SJSA1 (cell line): ENCODE data around the gene ADAMTS10. TPM values are rescaled to one million over a fixed set of nuclear protein-coding genes. Genes with fewer than 3 reads are reported as not detected.

ENCODE experiments used
- DNase-seq, 2 experiments: peaks; one replicate each; pipeline ENCODE4 v3.0.0-alpha.2; 2015 to 2020; ENCODE audit warnings: low spot score in 2 of 2, low read depth in 1 of 2
- H3K27ac ChIP-seq: fragments of 250-450 bp; sonication (Bioruptor Pico); 2 replicates; pipeline ENCODE4 v1.5.1; 2020; ENCODE audit warnings: mild to moderate bottlenecking, moderate library complexity
- H3K27me3 ChIP-seq: fragments of 250-450 bp; sonication (Bioruptor Pico); replicated peaks from 2 replicates; pipeline ENCODE4 v1.5.1; 2020; ENCODE audit warnings: mild to moderate bottlenecking, moderate library complexity
- H3K36me3 ChIP-seq: fragments of 250-450 bp; sonication (Bioruptor Pico); 2 replicates; pipeline ENCODE4 v1.5.1; 2020; ENCODE audit warnings: mild to moderate bottlenecking
- H3K4me1 ChIP-seq: fragments of 250-450 bp; sonication (Bioruptor Pico); replicated peaks from 2 replicates; pipeline ENCODE4 v1.6.1; 2021; ENCODE audit warnings: mild to moderate bottlenecking
- H3K4me3 ChIP-seq: fragments of 250-450 bp; sonication (Bioruptor Pico); 2 replicates; pipeline ENCODE4 v1.5.1; 2020; ENCODE audit warnings: mild to moderate bottlenecking
- H3K9me3 ChIP-seq: fragments of 250-450 bp; sonication (Bioruptor Pico); replicated peaks from 2 replicates; pipeline ENCODE4 v1.5.1; 2020; ENCODE audit warnings: mild to moderate bottlenecking
- total RNA-seq: library from RNA; depleted of rRNA; stranded (reverse); fragments of >200 nt; shearing (Covaris generic); gene quantifications from 2 replicates; pipeline ENCODE4 v1.2.3, GENCODE V29; 2014; rRNA removed

The ADAMTS10 gene
- total RNA-seq = 6.0 and 6.3 TPM in 2 replicates

- Histone ChIP-seq H3K27ac (peak within 1 kb of the TSS; percentile 64), H3K4me1 (peaks cover 38% of the 10 kb centered on the region), H3K4me3 (peak within 1 kb of the TSS; percentile 60), H3K9me3 (no peaks in the 10 kb centered on the region), H3K27me3 (no peaks in the 10 kb centered on the region), H3K36me3 (peaks cover 9% of the 10 kb centered on the region)
- peak in 1 of 2 experiments; percentile 53 for DNase-seq
Measured at GRCh38 chr19:8610041-8610935, at the start of gene ADAMTS10. TSS of gene ADAMTS10 (minus strand) at chr19:8610715. CDS start at chr19:8605710, 5,005 bp downstream.

DNA sequence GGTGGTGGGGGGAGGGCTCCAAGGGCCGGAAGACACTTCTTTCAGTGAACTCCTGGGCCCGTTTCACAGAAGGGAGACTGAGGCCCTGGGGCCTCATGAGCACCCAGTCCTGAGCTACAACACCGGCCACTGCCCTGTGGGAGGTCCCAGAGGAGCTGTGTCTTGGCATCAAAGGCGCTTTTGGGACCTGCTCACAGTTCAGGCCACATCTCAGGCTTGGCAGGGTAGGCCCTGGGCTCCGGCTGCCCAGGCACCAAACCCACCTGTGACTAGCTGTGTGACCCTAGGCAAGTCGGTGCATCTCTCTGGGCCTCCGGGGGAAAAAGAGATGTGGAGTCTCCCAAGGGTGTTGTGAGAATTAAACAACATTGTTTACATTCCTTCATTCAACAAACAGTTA is 49.4 kb upstream of the ADAMTS10 start:
- H3K4me3 ChIP-seq = no peak overlapping the region
- DNase-seq = no peak
- no peaks in the 10 kb centered on the region for H3K9me3 ChIP-seq
- no peaks in the 10 kb centered on the region for H3K4me1 ChIP-seq
- 0 out of 2 replicates have a peak, but pooled peaks cover 2% of the 10 kb centered on the region for H3K27me3 ChIP-seq
- H3K27ac ChIP-seq = no peak overlapping the region
- no peaks in the 10 kb centered on the region for H3K36me3 ChIP-seq

DNA sequence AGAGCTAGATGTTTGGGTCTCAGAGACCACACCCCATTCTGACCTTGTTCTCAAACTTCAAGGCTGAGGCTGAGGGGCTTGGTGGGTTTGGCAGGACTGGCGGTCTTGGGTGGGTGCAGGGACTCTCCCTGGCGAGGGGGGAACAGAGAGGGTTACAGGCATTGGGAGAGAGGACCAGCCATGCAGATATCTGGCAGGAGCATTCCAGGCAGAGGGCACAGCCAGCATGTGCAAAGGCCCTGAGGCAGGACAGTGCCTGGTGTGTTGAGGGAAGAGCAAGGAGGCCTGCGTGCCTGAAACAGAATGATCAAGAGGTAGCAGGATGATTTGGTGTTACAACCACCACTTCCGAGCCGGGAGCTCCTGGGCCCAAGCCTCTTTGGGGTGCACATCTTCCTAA is 47.4 kb upstream of the ADAMTS10 start:
- H3K36me3 ChIP-seq = no peaks in the 10 kb centered on the region
- 0 out of 2 replicates have a peak, but pooled peaks cover 2% of the 10 kb centered on the region for H3K27me3 ChIP-seq
- DNase-seq = no peak
- no peak overlapping the region for H3K27ac ChIP-seq
- H3K4me1 ChIP-seq = 0 out of 2 replicates have a peak, but pooled peaks cover 3% of the 10 kb centered on the region
- H3K9me3 ChIP-seq = no peaks in the 10 kb centered on the region
- H3K4me3 ChIP-seq = no peak overlapping the region

DNA sequence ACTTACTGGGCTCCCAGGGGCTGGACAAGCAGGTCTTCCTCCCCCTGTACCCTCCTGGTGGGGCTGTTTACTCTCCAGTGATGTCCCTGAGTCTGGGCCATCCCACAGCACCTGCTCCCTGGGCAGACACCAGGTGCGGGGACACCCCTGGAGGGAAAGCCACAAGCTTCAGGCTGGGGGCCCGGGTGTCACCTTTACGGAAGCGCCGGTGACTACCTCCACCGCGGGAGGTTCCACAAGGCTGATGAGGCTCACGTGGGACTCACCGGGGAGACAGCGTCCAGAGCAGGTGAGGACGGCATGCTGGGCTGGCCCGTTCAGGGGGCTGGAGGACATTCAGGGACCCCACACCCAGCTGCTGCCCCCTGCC is 44.8 kb upstream of the ADAMTS10 start:
- no peaks in the 10 kb centered on the region for H3K9me3 ChIP-seq
- H3K36me3 ChIP-seq = no peaks in the 10 kb centered on the region
- H3K4me3 ChIP-seq = no peak overlapping the region
- 0 out of 2 replicates have a peak, but pooled peaks cover 2% of the 10 kb centered on the region for H3K27me3 ChIP-seq
- DNase-seq = no peak
- H3K27ac ChIP-seq = no peak overlapping the region
- H3K4me1 ChIP-seq = peaks cover 4% of the 10 kb centered on the region; the same call in 1 of the 2 replicates

- DNase-seq = peak in 1 of 2 experiments; percentile 46
- Histone ChIP-seq H3K36me3 (no peaks in the 10 kb centered on the region), H3K4me1 (peaks cover 7% of the 10 kb centered on the region; the same call in 1 of the 2 replicates), H3K27me3 (0 out of 2 replicates have a peak, but pooled peaks cover 2% of the 10 kb centered on the region), H3K9me3 (no peaks in the 10 kb centered on the region), H3K27ac (no peak overlapping the region), H3K4me3 (no peak overlapping the region)
Measured at GRCh38 chr19:8654591-8655339, 44.2 kb upstream of the ADAMTS10 start.

DNA sequence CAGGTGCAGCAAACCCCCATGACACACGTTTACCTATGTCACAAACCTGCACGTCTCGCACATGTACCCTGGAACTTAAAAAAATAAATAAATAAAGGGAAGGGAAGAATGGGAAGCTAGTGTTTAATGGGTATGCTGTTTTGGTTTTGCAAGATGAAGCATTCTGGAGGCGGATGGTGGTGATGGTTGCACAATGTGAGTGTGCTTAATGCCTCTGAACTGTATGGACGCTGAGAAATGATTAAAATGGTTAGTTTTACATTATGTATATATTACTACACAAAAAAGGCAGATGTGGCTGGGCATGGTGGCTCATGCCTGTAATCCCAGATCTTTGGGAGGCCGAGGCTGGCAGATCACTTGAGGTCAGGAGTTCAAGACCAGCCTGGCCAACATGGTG is 37.7 kb upstream of the ADAMTS10 start:
- Histone ChIP-seq H3K27ac (no peak overlapping the region), H3K4me1 (peaks cover 4% of the 10 kb centered on the region; the same call in 1 of the 2 replicates), H3K4me3 (no peak overlapping the region), H3K27me3 (no peaks in the 10 kb centered on the region), H3K9me3 (no peaks in the 10 kb centered on the region), H3K36me3 (no peaks in the 10 kb centered on the region)
- DNase-seq = no peak

DNA sequence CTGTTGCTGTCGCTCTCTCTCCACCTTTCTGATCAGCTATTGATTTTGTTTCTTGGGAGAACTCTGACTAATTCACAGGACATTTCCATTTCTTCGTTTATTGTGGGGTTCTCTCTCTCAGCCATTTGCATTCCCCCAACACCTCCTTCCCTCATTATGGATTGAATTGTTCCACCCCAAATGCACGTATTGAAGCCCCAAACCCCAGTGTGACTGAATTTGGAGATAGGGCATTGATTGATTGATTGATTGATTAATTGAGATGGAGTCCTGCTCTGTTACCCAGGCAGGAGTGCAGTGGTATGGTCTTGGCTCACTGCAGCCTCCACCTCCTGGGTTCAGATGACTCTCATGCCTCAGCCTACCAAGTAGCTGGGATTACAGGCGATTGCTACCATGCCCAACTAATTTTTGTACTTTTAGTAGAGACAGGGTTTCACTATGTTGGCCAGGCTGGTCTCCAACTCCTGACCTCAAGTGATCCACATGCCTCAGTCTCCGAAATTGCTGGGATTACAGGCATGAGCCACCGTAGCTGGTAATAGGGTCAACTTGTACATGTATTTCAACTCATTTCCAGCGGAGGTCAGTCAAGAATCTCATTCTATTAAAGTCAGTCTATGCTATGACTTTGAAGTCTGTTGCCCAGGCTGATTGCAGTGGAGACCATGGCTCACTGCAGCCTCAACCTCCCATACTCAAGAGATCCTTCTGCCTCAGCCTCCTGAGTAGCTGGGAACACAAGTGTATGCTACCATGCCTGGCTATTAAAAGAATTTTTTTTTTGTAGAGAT is 33.5 kb upstream of the ADAMTS10 start:
- Histone ChIP-seq H3K27me3 (no peaks in the 10 kb centered on the region), H3K36me3 (no peaks in the 10 kb centered on the region), H3K9me3 (0 out of 2 replicates have a peak, but pooled peaks cover 3% of the 10 kb centered on the region), H3K27ac (no peak overlapping the region), H3K4me1 (peaks cover 28% of the 10 kb centered on the region), H3K4me3 (no peak overlapping the region)
- DNase-seq = no peak

DNA sequence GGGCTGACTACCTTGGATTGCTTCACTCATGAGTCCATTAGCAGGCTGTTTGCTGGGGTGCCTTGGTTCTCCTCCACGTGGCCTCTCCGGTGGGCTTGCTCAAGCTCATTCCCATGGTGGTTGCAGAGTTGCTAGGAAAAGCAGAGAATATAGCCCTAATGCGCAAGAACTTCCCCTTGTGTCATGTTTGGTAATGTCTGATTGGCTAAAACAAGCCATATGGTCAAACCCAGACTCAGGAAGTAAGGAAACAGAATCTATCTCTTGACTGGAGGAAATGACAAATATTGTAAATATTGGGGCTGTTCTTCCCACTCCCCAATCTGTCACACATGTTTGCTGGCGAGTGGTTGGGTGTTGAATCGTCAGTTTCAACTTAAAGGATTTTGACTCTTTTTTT is 32.0 kb upstream of the ADAMTS10 start:
- H3K4me1 ChIP-seq = peaks cover 43% of the 10 kb centered on the region
- H3K4me3 ChIP-seq = no peak overlapping the region
- no peak for DNase-seq
- no peak overlapping the region for H3K27ac ChIP-seq
- H3K9me3 ChIP-seq = 0 out of 2 replicates have a peak, but pooled peaks cover 3% of the 10 kb centered on the region
- H3K36me3 ChIP-seq = no peaks in the 10 kb centered on the region
- H3K27me3 ChIP-seq = no peaks in the 10 kb centered on the region

GRCh38 chr19:8641908-8642547 is 31.5 kb upstream of the ADAMTS10 start:
- H3K4me3 ChIP-seq = no peak overlapping the region
- peaks cover 48% of the 10 kb centered on the region for H3K4me1 ChIP-seq
- DNase-seq = peak in 1 of 2 experiments; percentile 52
- no peak overlapping the region for H3K27ac ChIP-seq
- no peaks in the 10 kb centered on the region for H3K36me3 ChIP-seq
- no peaks in the 10 kb centered on the region for H3K27me3 ChIP-seq
- 0 out of 2 replicates have a peak, but pooled peaks cover 3% of the 10 kb centered on the region for H3K9me3 ChIP-seq

GRCh38 chr19:8641221-8641907 is 30.8 kb upstream of the ADAMTS10 start:
- H3K4me3 ChIP-seq = no peak overlapping the region
- no peak overlapping the region for H3K27ac ChIP-seq
- no peak for DNase-seq
- H3K36me3 ChIP-seq = no peaks in the 10 kb centered on the region
- 0 out of 2 replicates have a peak, but pooled peaks cover 3% of the 10 kb centered on the region for H3K9me3 ChIP-seq
- H3K27me3 ChIP-seq = no peaks in the 10 kb centered on the region
- H3K4me1 ChIP-seq = peaks cover 52% of the 10 kb centered on the region

DNA sequence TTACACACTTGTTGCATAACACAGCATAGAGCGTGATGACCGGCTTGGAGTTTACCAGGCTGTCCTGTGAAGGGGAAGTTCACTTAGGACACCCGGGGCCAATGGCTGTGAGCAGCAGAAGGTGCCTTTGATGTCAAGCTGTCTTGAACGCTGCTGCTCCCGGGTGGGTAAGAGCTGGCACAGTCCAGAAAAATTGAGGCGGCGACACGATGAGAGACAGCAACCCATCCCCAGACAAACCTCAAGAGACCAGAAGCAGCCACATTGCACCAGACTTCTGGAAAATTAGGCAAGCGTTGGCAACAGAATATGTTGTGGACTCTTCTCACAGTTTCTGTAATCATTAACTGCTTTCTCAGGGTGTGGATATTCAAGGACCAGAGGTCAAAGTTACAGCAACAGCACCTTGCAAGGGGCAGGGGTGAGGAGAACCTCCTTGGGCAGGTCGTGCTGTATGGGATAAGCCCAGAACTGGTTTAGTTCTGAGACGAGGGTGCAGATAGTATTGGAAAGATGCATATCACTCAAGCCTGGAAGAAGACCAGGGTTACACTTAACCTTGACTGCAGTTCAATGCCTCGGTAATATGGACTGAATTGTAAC is 30.0 kb upstream of the ADAMTS10 start:
- H3K4me3 ChIP-seq = no peak overlapping the region
- no peaks in the 10 kb centered on the region for H3K27me3 ChIP-seq
- DNase-seq = no peak
- H3K36me3 ChIP-seq = no peaks in the 10 kb centered on the region
- H3K9me3 ChIP-seq = 0 out of 2 replicates have a peak, but pooled peaks cover 3% of the 10 kb centered on the region
- peaks cover 58% of the 10 kb centered on the region for H3K4me1 ChIP-seq
- peak overlapping the region; percentile 10; the same call in 1 of the 2 replicates for H3K27ac ChIP-seq

DNA sequence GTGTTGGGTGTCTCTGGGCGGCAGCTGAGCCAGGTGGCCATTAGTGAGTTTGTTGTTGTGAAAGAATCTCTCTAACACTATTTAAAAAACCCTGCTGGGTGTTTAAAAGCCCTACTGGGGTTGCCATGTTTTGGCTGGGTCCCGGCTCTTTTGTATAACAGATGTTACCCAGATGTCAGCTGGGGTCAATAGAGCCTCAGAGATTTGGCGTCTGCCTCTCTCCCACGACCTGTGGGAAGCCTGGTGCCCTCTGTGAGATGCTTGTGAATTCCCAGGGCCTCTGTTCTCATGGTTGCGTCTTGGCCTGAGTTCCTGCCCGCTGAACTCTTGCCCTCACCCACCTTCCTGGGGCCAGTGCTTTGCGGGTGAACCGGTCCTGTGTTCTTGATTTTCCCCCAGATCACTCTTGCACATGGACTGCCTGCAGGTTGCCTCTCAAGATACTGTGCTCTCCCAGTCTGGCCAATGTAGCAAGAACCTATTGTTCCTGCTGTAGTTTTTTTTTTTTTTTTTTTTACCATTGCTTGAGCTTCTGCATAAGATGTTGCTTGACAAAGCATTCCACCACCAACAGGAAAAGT is 29.4 kb upstream of the ADAMTS10 start:
- Histone ChIP-seq H3K27me3 (no peaks in the 10 kb centered on the region), H3K9me3 (0 out of 2 replicates have a peak, but pooled peaks cover 3% of the 10 kb centered on the region), H3K36me3 (no peaks in the 10 kb centered on the region), H3K27ac (peak overlapping the region; percentile 10; the same call in 1 of the 2 replicates), H3K4me3 (no peak overlapping the region), H3K4me1 (peaks cover 64% of the 10 kb centered on the region)
- DNase-seq = peak; percentile 59 to 81
